Left lung (tissue), 10 donors: ENCODE data around the gene ECPAS. TPM values are rescaled to one million over a fixed set of nuclear protein-coding genes. Genes with fewer than 3 reads are reported as not detected.
A peak's percentile ranks its signal among the peaks of the same experiment; 100 is the strongest.

Experiments used
- ATAC-seq: fragments of 200-7000 bp; cut with Tn5 transposase; one replicate; pipeline ENCODE4 v1.9.1; 2020; ENCODE audit warnings: moderate library complexity
- DNase-seq, 4 donors: peaks; one replicate each; pipeline ENCODE4 v3.0.0-alpha.2; 2013 to 2020
- H3K27ac ChIP-seq, 2 donors: fragments of 200-600 bp; sonication (generic) in 1 of 2; one replicate each; pipeline versions ENCODE4 v1.5.0 to v1.8.0; 2020 to 2021
- H3K27me3 ChIP-seq, 2 donors: fragments of 200-600 bp; sonication (generic) in 1 of 2; one replicate each; pipeline versions ENCODE4 v1.5.0 to v1.8.0; 2020 to 2021
- H3K36me3 ChIP-seq, 2 donors: fragments of 200-600 bp; sonication (generic) in 1 of 2; one replicate each; pipeline versions ENCODE4 v1.5.0 to v1.8.0; 2020 to 2021
- H3K4me1 ChIP-seq, 2 donors: fragments of 200-600 bp; one replicate each; pipeline ENCODE4 v1.8.0; 2021
- H3K4me3 ChIP-seq, 2 donors: fragments of 200-600 bp; sonication (generic) in 1 of 2; one replicate each; pipeline versions ENCODE4 v1.5.0 to v1.8.0; 2020 to 2021; ENCODE audit warnings: mild to moderate bottlenecking in 1 of 2
- H3K9me3 ChIP-seq, 2 donors: fragments of 200-600 bp; sonication (generic) in 1 of 2; one replicate each; pipeline versions ENCODE4 v1.5.0 to v1.8.0; 2020 to 2021
- CTCF ChIP-seq, 2 donors: fragments of 200-600 bp; sonication (generic) in 1 of 2; IDR thresholded peaks; one replicate each; pipeline versions ENCODE4 v1.5.0 to v1.8.0; 2021; ENCODE audit warnings: antibody characterized with exemption in 2 of 2
- intact Hi-C, 2 donors: fragments of 100-400 bp; cut with DNase I; formaldehyde crosslinking; loops; one replicate each; pipeline versions ENCODE4 v1.11.2 to v1.14.2; 2022
- polyA plus RNA-seq, 6 donors: library from polyadenylated mRNA; unstranded; fragments of 120-200 nt; gene quantifications; one replicate each; pipeline ENCODE4 v1.2.1, GENCODE V29; 2013; ENCODE audit not compliant: insufficient read length in 6 of 6
- total RNA-seq, 2 donors: library from RNA; stranded (reverse); fragmentation: NEBNext Ultra II Directional; extraction: Animal tissue kit (Norgen Biotek cat#: 25700); gene quantifications; one replicate each; pipeline ENCODE4 v1.2.1, GENCODE V29; 2021
- donor health status: DM: no; HTN: yes; CAD: no.
- donor health status: DM: no; HTN: no; CAD: no.

ECPAS gene
- total and polyA plus RNA-seq, 8 donors = 77.4 to 102 (median 87.8) TPM

GRCh38 chr9:111484572-111484894 is 350 bp upstream of the ECPAS start:
- H3K9me3 ChIP-seq = no peaks in the 10 kb centered on the region
- ATAC-seq (no peak), DNase-seq (no peak)
- no peaks in the 10 kb centered on the region for H3K27me3 ChIP-seq
- intact Hi-C loops = no loop called here
- peak overlapping the region; percentile 67 to 87 for H3K4me3 ChIP-seq
- no peak for TF ChIP-seq CTCF (IDR thresholded peaks at IDR 0.05)
- peaks cover 5 to 32% of the 10 kb centered on the region in 2 donors for H3K4me1 ChIP-seq
- H3K36me3 ChIP-seq = no peaks in the 10 kb centered on the region
- peak overlapping the region; percentile 97 for H3K27ac ChIP-seq

- Histone ChIP-seq H3K27ac (peak overlapping the region; percentile 97), H3K9me3 (no peaks in the 10 kb centered on the region), H3K4me3 (peak overlapping the region; percentile 67 to 87), H3K27me3 (no peaks in the 10 kb centered on the region), H3K4me1 (peaks cover 5 to 40% of the 10 kb centered on the region in 2 donors), H3K36me3 (no peaks in the 10 kb centered on the region)
- intact Hi-C loops = no loop called here
- no peak for TF ChIP-seq CTCF (IDR thresholded peaks at IDR 0.05)
- no peak for DNase-seq
- ATAC-seq = no peak
Measured at GRCh38 chr9:111483439-111483857, 735 bp downstream of the ECPAS start.

GRCh38 chr9:111482694-111483438 is 1.3 kb downstream of the ECPAS start:
- Histone ChIP-seq H3K27me3 (no peaks in the 10 kb centered on the region), H3K4me1 (peaks cover 5 to 46% of the 10 kb centered on the region in 2 donors), H3K9me3 (no peaks in the 10 kb centered on the region), H3K4me3 (peak overlapping the region; percentile 78 to 87), H3K36me3 (no peaks in the 10 kb centered on the region), H3K27ac (peak overlapping the region; percentile 97)
- no peak for TF ChIP-seq CTCF (IDR thresholded peaks at IDR 0.05)
- intact Hi-C loops = no loop called here
- peak; percentile 76 to 94 (median 80) for DNase-seq
- ATAC-seq = peak; percentile 79

GRCh38 chr9:111481885-111482636 is 2.1 kb downstream of the ECPAS start:
- no peak for TF ChIP-seq CTCF (IDR thresholded peaks at IDR 0.05)
- intact Hi-C loops = no loop called here
- peak in 2 of 4 donors; percentile 6 to 23 for DNase-seq

GRCh38 chr9:111477677-111478076 is 6.5 kb downstream of the ECPAS start:
- Histone ChIP-seq H3K36me3 (no peaks in the 10 kb centered on the region), H3K4me1 (peaks cover 6 to 61% of the 10 kb centered on the region in 2 donors), H3K27me3 (no peaks in the 10 kb centered on the region), H3K9me3 (no peaks in the 10 kb centered on the region), H3K27ac (no peak overlapping the region), H3K4me3 (no peak overlapping the region)
- intact Hi-C loops = no loop called here
- no peak for DNase-seq
- no peak for TF ChIP-seq CTCF (IDR thresholded peaks at IDR 0.05)
- no peak for ATAC-seq

More at GRCh38 chr9:111481885-111482636, 2.1 kb downstream of the ECPAS start:
- peaks cover 5 to 54% of the 10 kb centered on the region in 2 donors for H3K4me1 ChIP-seq
- peak overlapping the region; percentile 97 for H3K27ac ChIP-seq
- H3K36me3 ChIP-seq = no peaks in the 10 kb centered on the region
- H3K9me3 ChIP-seq = no peaks in the 10 kb centered on the region
- no peaks in the 10 kb centered on the region for H3K27me3 ChIP-seq
- peak overlapping the region; percentile 78 to 87 for H3K4me3 ChIP-seq
- ATAC-seq = peak; percentile 19
